HG03139 (cell line): ENCODE data around the gene USP10.
"Not testable (repeated sequence)": the region's sequence is repeated elsewhere in the genome, so short reads cannot be mapped to it uniquely, and the experiment has no call there.

Source experiments
- ATAC-seq: cut with Tn5 transposase; IDR thresholded peaks from one replicate; pipeline ENCODE4 v1.9.1; 2021; ENCODE audit not compliant: unreplicated experiment

The USP10 gene

GRCh38 chr16:84673561-84673960 lies 26.2 kb upstream of the USP10 start:
- ATAC-seq = no peak

GRCh38 chr16:84675423-84675822 lies 24.4 kb upstream of the USP10 start:
- ATAC-seq = no peak

GRCh38 chr16:84675884-84676283 lies 23.9 kb upstream of the USP10 start:
- no peak for ATAC-seq

GRCh38 chr16:84677017-84677803 lies 22.6 kb upstream of the USP10 start:
- ATAC-seq = no peak

- no peak for ATAC-seq
These were observed 22.0 kb upstream of the USP10 start for GRCh38 chr16:84677849-84678248.

- ATAC-seq = no peak
These were observed 21.3 kb upstream of the USP10 start for GRCh38 chr16:84678541-84678940.

- ATAC-seq = no peak
These were observed 19.5 kb upstream of the USP10 start for GRCh38 chr16:84680165-84680842.

- no peak for ATAC-seq
These were observed 18.8 kb upstream of the USP10 start for GRCh38 chr16:84680843-84681629.

GRCh38 chr16:84683691-84684591 lies 15.9 kb upstream of the USP10 start:
- ATAC-seq = no peak

GRCh38 chr16:84684592-84684965 lies 15.2 kb upstream of the USP10 start:
- ATAC-seq = no peak

GRCh38 chr16:84685210-84685609 lies 14.6 kb upstream of the USP10 start:
- no peak for ATAC-seq

- no peak for ATAC-seq
These were observed 13.0 kb upstream of the USP10 start for GRCh38 chr16:84686707-84687298.

GRCh38 chr16:84687715-84688114 lies 12.1 kb upstream of the USP10 start:
- peak; percentile 83 for ATAC-seq

- not testable (repeated sequence) for ATAC-seq
These were observed 11.6 kb upstream of the USP10 start for GRCh38 chr16:84688163-84688562.

GRCh38 chr16:84689111-84689510 lies 10.7 kb upstream of the USP10 start:
- ATAC-seq = no peak

- ATAC-seq = no peak
These were observed 9.5 kb upstream of the USP10 start for GRCh38 chr16:84690088-84690819.

- ATAC-seq = no peak
These were observed 7.2 kb upstream of the USP10 start for GRCh38 chr16:84692451-84693214.

GRCh38 chr16:84693869-84694268 lies 5.9 kb upstream of the USP10 start:
- not testable (repeated sequence) for ATAC-seq

GRCh38 chr16:84694980-84695379 lies 4.8 kb upstream of the USP10 start:
- ATAC-seq = no peak
